H1 (cell line): ENCODE measurements around the gene ZNF487. TPM values are rescaled to one million over a fixed set of nuclear protein-coding genes. Genes with fewer than 3 reads are reported as not detected.

Source experiments
- CTCF ChIA-PET: fragments of 300-600 bp; sonication (Branson Sonifier 250); formaldehyde crosslinking; loops from one replicate; lab custom pipeline; 2021; ENCODE audit not compliant: partially characterized antibody; lab: Charles Lee
- POLR2A ChIA-PET: fragments of 300-600 bp; sonication (Branson Sonifier 250); formaldehyde crosslinking; loops from one replicate; lab custom pipeline; 2021; ENCODE audit warnings: inconsistent platforms; ENCODE audit not compliant: partially characterized antibody; lab: Charles Lee
- DNase-seq, 2 experiments: peaks; one replicate each; pipeline versions ENCODE4 v3.0.0 to v3.0.0-alpha.2; 2010 to 2022; ENCODE audit warnings: low spot score in 2 of 2, low read depth in 1 of 2, mixed read lengths in 1 of 2
- FAIRE-seq: peaks from 2 replicates; lab custom pipeline; 2011; peaks lifted over from hg19 to GRCh38; lab: Jason Lieb, UNC
- H2AFZ ChIP-seq: 2 replicates; pipeline ENCODE4 v1.8.1; 2012; ENCODE audit warnings: low read length, inconsistent platforms
- H2AK5ac ChIP-seq: 2 replicates; pipeline ENCODE4 v1.6.1; 2013; ENCODE audit warnings: low read depth, low read length
- H2BK120ac ChIP-seq: replicated peaks from 2 replicates; pipeline ENCODE3; 2013; ENCODE audit warnings: low read depth, low read length, inconsistent platforms
- H2BK12ac ChIP-seq: 2 replicates; pipeline ENCODE4 v1.6.1; 2013; ENCODE audit warnings: low read depth, low read length
- H2BK15ac ChIP-seq: 2 replicates; pipeline ENCODE4 v1.6.1; 2013; ENCODE audit warnings: low read length
- H2BK20ac ChIP-seq: 2 replicates; pipeline ENCODE4 v1.6.1; 2013; ENCODE audit warnings: low read length
- H2BK5ac ChIP-seq: 2 replicates; pipeline ENCODE4 v1.6.1; 2013; ENCODE audit warnings: low read depth, low read length
- H3K14ac ChIP-seq: 2 replicates; pipeline ENCODE4 v1.6.1; 2013; ENCODE audit warnings: inconsistent platforms; ENCODE audit not compliant: insufficient read length
- H3K18ac ChIP-seq: 2 replicates; pipeline ENCODE4 v1.6.1; 2013; ENCODE audit warnings: low read length; ENCODE audit errors: extremely low read depth
- H3K23ac ChIP-seq: 2 replicates; pipeline ENCODE4 v1.6.1; 2013; ENCODE audit warnings: inconsistent platforms; ENCODE audit not compliant: insufficient read length
- H3K23me2 ChIP-seq: 2 replicates; pipeline ENCODE4 v1.6.1; 2013; ENCODE audit warnings: low read depth, low read length
- H3K27ac ChIP-seq: 2 replicates; pipeline ENCODE4 v1.6.1; 2011; ENCODE audit warnings: low read depth, low read length, inconsistent platforms
- H3K27me3 ChIP-seq, 4 experiments: replicated peaks in 1 of 4; 1 replicate in 1 of 4; 2 replicates in 3 of 4; pipeline versions ENCODE4 v1.6.1 to v1.8.1; 2011 to 2013; ENCODE audit warnings: low read length in 3 of 4, mild to moderate bottlenecking in 3 of 4, inconsistent platforms in 2 of 4, mixed read lengths in 2 of 4, moderate library complexity in 1 of 4; ENCODE audit not compliant: control insufficient read depth in 3 of 4, insufficient read depth in 3 of 4; ENCODE audit errors: extremely low read depth in 1 of 4
- H3K36me3 ChIP-seq, 4 experiments: 2 replicates each; pipeline versions ENCODE4 v1.6.1 to v1.8.1; 2011 to 2013; ENCODE audit warnings: mild to moderate bottlenecking in 4 of 4, low read length in 3 of 4, moderate library complexity in 2 of 4, control low read depth in 1 of 4, inconsistent platforms in 1 of 4; ENCODE audit not compliant: insufficient read depth in 4 of 4, control insufficient read depth in 2 of 4
- H3K4ac ChIP-seq: replicated peaks from 2 replicates; pipeline ENCODE3; 2013; ENCODE audit warnings: low read length, low read depth, mixed read lengths, inconsistent platforms; ENCODE audit not compliant: insufficient read length
- H3K4me1 ChIP-seq, 4 experiments: replicated peaks in 1 of 4; 1 replicate in 1 of 4; 2 replicates in 3 of 4; pipeline versions ENCODE4 v1.6.1 to v1.8.1; 2011 to 2013; ENCODE audit warnings: low read length in 3 of 4, inconsistent platforms in 2 of 4, mixed read lengths in 1 of 4; ENCODE audit not compliant: insufficient read depth in 4 of 4, control insufficient read depth in 3 of 4
- H3K4me2 ChIP-seq, 2 experiments: 2 replicates each; pipeline versions ENCODE4 v1.6.1 to v1.8.1; 2011 to 2013; ENCODE audit warnings: low read depth in 2 of 2, low read length in 2 of 2, control low read depth in 1 of 2, inconsistent platforms in 1 of 2, mild to moderate bottlenecking in 1 of 2; ENCODE audit not compliant: insufficient read depth in 1 of 2
- H3K4me3 ChIP-seq, 4 experiments: fragments of 200-600, 300-600 bp in 1 of 4; sonication (generic), shearing (Covaris generic), sonication (Bioruptor Twin) in 1 of 4; 2 replicates each; pipeline versions ENCODE4 v1.5.1 to v1.8.1; 2011 to 2016; ENCODE audit warnings: low read length in 4 of 4, low read depth in 3 of 4, control low read depth in 2 of 4, inconsistent platforms in 2 of 4, mild to moderate bottlenecking in 2 of 4, mixed read lengths in 1 of 4, moderate library complexity in 1 of 4; ENCODE audit not compliant: insufficient read depth in 2 of 4; ENCODE audit errors: extremely low read depth in 1 of 4
- H3K56ac ChIP-seq: replicated peaks from 2 replicates; pipeline ENCODE3; 2013; ENCODE audit warnings: low read depth, mild to moderate bottlenecking, mixed read lengths, low read length, inconsistent platforms; ENCODE audit not compliant: insufficient read length
- H3K79me1 ChIP-seq: 2 replicates; pipeline ENCODE4 v1.6.1; 2013; ENCODE audit warnings: low read depth, low read length, control low read depth
- H3K79me2 ChIP-seq, 2 experiments: 2 replicates each; pipeline versions ENCODE4 v1.6.1 to v1.8.1; 2012 to 2013; ENCODE audit warnings: low read length in 2 of 2, mild to moderate bottlenecking in 2 of 2, inconsistent platforms in 1 of 2; ENCODE audit not compliant: insufficient read depth in 2 of 2, control insufficient read depth in 1 of 2
- H3K9ac ChIP-seq, 4 experiments: replicated peaks in 1 of 4; 1 replicate in 1 of 4; 2 replicates in 3 of 4; pipeline versions ENCODE4 v1.6.1 to v1.8.1; 2011 to 2013; ENCODE audit warnings: low read depth in 3 of 4, low read length in 3 of 4, control low read depth in 2 of 4, mild to moderate bottlenecking in 2 of 4, moderate library complexity in 2 of 4, inconsistent platforms in 1 of 4; ENCODE audit errors: extremely low read depth in 1 of 4
- H3K9me3 ChIP-seq, 2 experiments: 2 replicates each; pipeline versions ENCODE4 v1.6.1 to v1.8.1; 2012 to 2013; ENCODE audit warnings: mild to moderate bottlenecking in 2 of 2, moderate library complexity in 2 of 2, control low read depth in 1 of 2, inconsistent platforms in 1 of 2, low read depth in 1 of 2, low read length in 1 of 2, mixed read lengths in 1 of 2; ENCODE audit not compliant: insufficient read depth in 2 of 2
- H4K20me1 ChIP-seq, 2 experiments: replicated peaks in 1 of 2; 2 replicates each; pipeline versions ENCODE3 to v1.8.1; 2011 to 2013; ENCODE audit warnings: inconsistent platforms in 2 of 2, low read length in 2 of 2, mild to moderate bottlenecking in 1 of 2; ENCODE audit not compliant: insufficient read depth in 2 of 2, control insufficient read depth in 1 of 2
- H4K5ac ChIP-seq: 2 replicates; pipeline ENCODE4 v1.6.1; 2013; ENCODE audit warnings: low read length, low read depth, mixed read lengths, inconsistent platforms; ENCODE audit not compliant: insufficient read length
- H4K8ac ChIP-seq: 2 replicates; pipeline ENCODE4 v1.8.0; 2013; ENCODE audit warnings: mild to moderate bottlenecking, moderate library complexity, low read length, inconsistent platforms; ENCODE audit not compliant: insufficient read depth; ENCODE audit errors: extremely low read depth
- H4K91ac ChIP-seq: replicated peaks from 2 replicates; pipeline ENCODE3; 2013; ENCODE audit warnings: low read length, mixed read lengths, inconsistent platforms; ENCODE audit not compliant: insufficient read length
- ATF2 ChIP-seq: IDR thresholded peaks from 2 replicates; pipeline ENCODE4 v1.6.1; 2012; ENCODE audit warnings: low read length, inconsistent platforms
- BCL11A ChIP-seq, 2 experiments: IDR thresholded peaks; one replicate each; pipeline ENCODE4 v1.6.1; 2011; ENCODE audit warnings: low read depth in 2 of 2, low read length in 2 of 2, mild to moderate bottlenecking in 2 of 2
- BRCA1 ChIP-seq: IDR thresholded peaks from 2 replicates; pipeline ENCODE4 v1.6.1; 2012; ENCODE audit warnings: low read depth, low read length, improper control_type of control experiment
- CBX5 ChIP-seq: fragments of 300-800, 300-1000 bp; sonication (generic); IDR thresholded peaks from 2 replicates; pipeline ENCODE4 v1.7.1; 2016; ENCODE audit warnings: antibody characterized with exemption, low read length, low read depth
- EZH2 ChIP-seq: fragments of 200-600 bp; sonication (generic); IDR thresholded peaks from 2 replicates; pipeline ENCODE4 v1.7.1; 2012; ENCODE audit warnings: low read depth, mild to moderate bottlenecking, moderate library complexity, low read length, inconsistent platforms; ENCODE audit not compliant: severe bottlenecking
- HDAC2 ChIP-seq, 2 experiments: fragments of 300-600 bp in 1 of 2; sonication (generic) in 1 of 2; IDR thresholded peaks; 2 replicates each; pipeline ENCODE4 v1.6.1; 2011 to 2012; ENCODE audit warnings: low read depth in 2 of 2, low read length in 2 of 2, mild to moderate bottlenecking in 2 of 2, moderate library complexity in 2 of 2, borderline replicate concordance in 1 of 2, inconsistent platforms in 1 of 2
- RBBP5 ChIP-seq: IDR thresholded peaks from 2 replicates; pipeline ENCODE4 v1.7.1; 2012; ENCODE audit warnings: low read depth, mild to moderate bottlenecking, inconsistent platforms, low read length, moderate library complexity, borderline replicate concordance
- SP2 ChIP-seq: IDR thresholded peaks from 2 replicates; pipeline ENCODE4 v1.6.1; 2012; ENCODE audit warnings: mild to moderate bottlenecking, low read length, inconsistent platforms
- WGBS, 2 experiments: shearing (Covaris generic) in 1 of 2; methylation state at CpG; one replicate each; pipeline versions ENCODE4 v1.1.6 to v1.1.7; 2013 to 2015; ENCODE audit warnings: low lambda C conversion rate in 2 of 2, mixed read lengths in 2 of 2, inconsistent platforms in 1 of 2, low coverage in 1 of 2, missing lambda C conversion rate in 1 of 2; ENCODE audit not compliant: insufficient replicate concordance in 2 of 2, insufficient coverage in 1 of 2, insufficient read length in 1 of 2; ENCODE audit errors: extremely low coverage in 1 of 2, missing lambda C conversion rate in 1 of 2; 5-methylcytosine and 5-hydroxymethylcytosine counted together
- polyA plus RNA-seq, 7 experiments: library from polyadenylated mRNA; depleted of rRNA in 3 of 7; stranded (reverse) in 5 of 7; unstranded in 2 of 7; fragments of >200 nt in 5 of 7; fragments of 200-250 nt in 2 of 7; gene quantifications; 1 replicate in 5 of 7; 2 replicates in 1 of 7; 4 replicates in 1 of 7; pipeline versions ENCODE4 v1.2.1 to v1.2.3, GENCODE V29; 2011 to 2013; ENCODE audit warnings: missing spikeins in 2 of 7, mixed read lengths in 2 of 7
- total RNA-seq: library from RNA; stranded (reverse); fragmentation: NEBNext Ultra II Directional; extraction: Animal tissue kit (Norgen Biotek cat#: 25700); gene quantifications from 2 replicates; pipeline ENCODE4 v1.2.1, GENCODE V29; 2021
- TF ChIP-seq, protein P1 (sequence below): IDR thresholded peaks from 2 replicates; pipeline ENCODE4 v1.6.1; 2012; ENCODE audit warnings: inconsistent platforms
- TF ChIP-seq, protein P2 (sequence below): IDR thresholded peaks from 2 replicates; pipeline ENCODE4 v1.6.1; 2011; ENCODE audit warnings: low read depth, mild to moderate bottlenecking, low read length; ENCODE audit not compliant: insufficient read depth

Gene ZNF487
- total and polyA plus RNA-seq, 2 of the 8 experiments (the other 6 are each of a cell fraction or from before 2014, with no cell fraction given): 1.9 to 2.5 TPM

GRCh38 chr10:43424416-43424815, 12.5 kb upstream of the ZNF487 start:
- no peak overlapping the region for H2AK5ac ChIP-seq
- no peaks in the 10 kb centered on the region; a peak in 1 of 7 replicates for H3K27me3 ChIP-seq
- ChIA-PET CTCF (interaction anchor here (0.6 kb wide), 1 partner anchor 7 kb away, joined by 3 read pairs; no protein-coding TSS in a partner anchor), POLR2A (interaction anchor here (1.2 to 1.5 kb wide), 2 partner anchors 13 to 17 kb away, joined by 3 to 4 read pairs; partner anchors contain the start of gene ZNF487)
- no peak overlapping the region for H2AFZ ChIP-seq
- no peak overlapping the region for H3K27ac ChIP-seq
- H3K14ac ChIP-seq: no peak overlapping the region
- no peaks in the 10 kb centered on the region for H4K20me1 ChIP-seq
- H3K4me3 ChIP-seq: no peak overlapping the region
- H4K91ac ChIP-seq: no peak overlapping the region
- no peaks in the 10 kb centered on the region for H3K36me3 ChIP-seq
- H2BK5ac ChIP-seq: no peak overlapping the region
- no peak overlapping the region for H2BK20ac ChIP-seq
- H2BK120ac ChIP-seq: no peak overlapping the region
- no peak overlapping the region for H3K56ac ChIP-seq
- DNase-seq (no peak), FAIRE-seq (no peak)
- no peak overlapping the region for H3K4me2 ChIP-seq
- H2BK15ac ChIP-seq: no peak overlapping the region
- 91% methylated on average over 6 of the region's 6 CpGs; no CpG with 5 or more reads in 1 of the 2 experiments for WGBS, 2 experiments
- H3K4ac ChIP-seq: no peak overlapping the region
- no peak overlapping the region for H4K8ac ChIP-seq
- H4K5ac ChIP-seq: no peak overlapping the region
- H3K79me1 ChIP-seq: no peaks in the 10 kb centered on the region
- peaks cover 0 to 5% (median 2%) of the 10 kb centered on the region in 4 experiments; a peak in 4 of 7 replicates for H3K4me1 ChIP-seq
- H3K23ac ChIP-seq: no peak overlapping the region
- no peaks in the 10 kb centered on the region for H3K9me3 ChIP-seq
- no peak overlapping the region for H3K9ac ChIP-seq
- peaks cover 5% of the 10 kb centered on the region for H3K23me2 ChIP-seq
- no peak overlapping the region for H2BK12ac ChIP-seq
- H3K18ac ChIP-seq: no peak overlapping the region
- no peaks in the 10 kb centered on the region for H3K79me2 ChIP-seq
- TF ChIP-seq ATF2: no peak
- no peak for TF ChIP-seq CBX5
- TF ChIP-seq BRCA1: no peak
- TF ChIP-seq, protein P1, sequence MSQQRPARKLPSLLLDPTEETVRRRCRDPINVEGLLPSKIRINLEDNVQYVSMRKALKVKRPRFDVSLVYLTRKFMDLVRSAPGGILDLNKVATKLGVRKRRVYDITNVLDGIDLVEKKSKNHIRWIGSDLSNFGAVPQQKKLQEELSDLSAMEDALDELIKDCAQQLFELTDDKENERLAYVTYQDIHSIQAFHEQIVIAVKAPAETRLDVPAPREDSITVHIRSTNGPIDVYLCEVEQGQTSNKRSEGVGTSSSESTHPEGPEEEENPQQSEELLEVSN: no peak
- no peak for TF ChIP-seq RBBP5
- TF ChIP-seq, protein P2, sequence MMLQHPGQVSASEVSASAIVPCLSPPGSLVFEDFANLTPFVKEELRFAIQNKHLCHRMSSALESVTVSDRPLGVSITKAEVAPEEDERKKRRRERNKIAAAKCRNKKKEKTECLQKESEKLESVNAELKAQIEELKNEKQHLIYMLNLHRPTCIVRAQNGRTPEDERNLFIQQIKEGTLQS: no peak
- TF ChIP-seq HDAC2 (IDR thresholded peaks at IDR 0.05; ENCODE audit: borderline replicate concordance in 1 of 2, low read depth in 2 of 2, low read length in 2 of 2): no peak
- TF ChIP-seq BCL11A (IDR thresholded peaks at IDR 0.05; ENCODE audit: low read depth in 2 of 2, low read length in 2 of 2): no peak
- TF ChIP-seq SP2: no peak
- TF ChIP-seq EZH2: no peak
